ENCODE results near the gene BCKDK.
A peak's percentile ranks its signal among the peaks of the same experiment; 100 is the strongest.

The BCKDK gene

GRCh38 chr16:31114468-31114867 is 6.3 kb downstream of the BCKDK start:
- Histone ChIP-seq H3K79me2 (ENCODE audit: control insufficient read depth, low read length) (peaks cover 35% of the 10 kb centered on the region), H4K20me1 (ENCODE audit: control insufficient read depth, insufficient read depth, low read depth, low read length) (peaks cover 9% of the 10 kb centered on the region; the same call in 1 of the 2 replicates), H3K9me3 (ENCODE audit: control insufficient read depth, insufficient read depth, low read length) (no peaks in the 10 kb centered on the region), H3K9me2 (replicated peaks; ENCODE audit: control insufficient read depth, low read length) (no peaks in the 10 kb centered on the region), H3K27me3 (ENCODE audit: control insufficient read depth, low read length) (no peaks in the 10 kb centered on the region), H3K4me2 (ENCODE audit: low read length) (no peak overlapping the region), H3K36me3 (ENCODE audit: control insufficient read depth, low read length) (peaks cover 55% of the 10 kb centered on the region), H3F3A (ENCODE audit: control insufficient read depth, insufficient read depth) (peaks cover 9% of the 10 kb centered on the region), H3K27ac (ENCODE audit: low read depth, low read length) (no peak overlapping the region), H3K4me1 (ENCODE audit: control insufficient read depth, low read length) (peaks cover 19% of the 10 kb centered on the region), H3K4me3 (ENCODE audit: low read length) (no peak overlapping the region)
- TF ChIP-seq EZH2phosphoT487 (IDR thresholded peaks at IDR 0.05; ENCODE audit: borderline replicate concordance, low read length): no peak
- TF ChIP-seq CTCF (IDR thresholded peaks at IDR 0.05; ENCODE audit: low read depth, low read length, poor library complexity, severe bottlenecking): no peak

- H3K36me3 ChIP-seq (ENCODE audit: control insufficient read depth, low read length): peaks cover 51% of the 10 kb centered on the region
Measured at GRCh38 chr16:31117384-31118222, 9.4 kb downstream of the BCKDK start, which contains the start of gene KAT8. KAT8 (plus strand) TSS chr16:31117664; CDS start chr16:31117682, 18 bp downstream.

GRCh38 chr16:31118223-31119155 is 10.3 kb downstream of the BCKDK start:
- Histone ChIP-seq H3F3A (ENCODE audit: control insufficient read depth, insufficient read depth) (peaks cover 4% of the 10 kb centered on the region), H3K27me3 (ENCODE audit: control insufficient read depth, low read length) (no peaks in the 10 kb centered on the region), H3K4me2 (ENCODE audit: low read length) (peak overlapping the region; percentile 78), H3K79me2 (ENCODE audit: control insufficient read depth, low read length) (peaks cover 42% of the 10 kb centered on the region), H3K27ac (ENCODE audit: low read depth, low read length) (no peak overlapping the region), H3K4me3 (ENCODE audit: low read length) (peak overlapping the region; percentile 77), H3K9me2 (replicated peaks; ENCODE audit: control insufficient read depth, low read length) (no peaks in the 10 kb centered on the region), H3K36me3 (ENCODE audit: control insufficient read depth, low read length) (peaks cover 42% of the 10 kb centered on the region), H3K9me3 (ENCODE audit: control insufficient read depth, insufficient read depth, low read length) (no peaks in the 10 kb centered on the region), H4K20me1 (ENCODE audit: control insufficient read depth, insufficient read depth, low read depth, low read length) (peaks cover 9% of the 10 kb centered on the region; the same call in 1 of the 2 replicates), H3K4me1 (ENCODE audit: control insufficient read depth, low read length) (peaks cover 17% of the 10 kb centered on the region)
- TF ChIP-seq CTCF (IDR thresholded peaks at IDR 0.05; ENCODE audit: low read depth, low read length, poor library complexity, severe bottlenecking) (no peak), EZH2phosphoT487 (IDR thresholded peaks at IDR 0.05; ENCODE audit: borderline replicate concordance, low read length) (no peak)

More at GRCh38 chr16:31117384-31118222, 9.4 kb downstream of the BCKDK start, which contains the start of gene KAT8:
- Histone ChIP-seq H3K9me3 (ENCODE audit: control insufficient read depth, insufficient read depth, low read length) (no peaks in the 10 kb centered on the region), H3K27me3 (ENCODE audit: control insufficient read depth, low read length) (no peaks in the 10 kb centered on the region), H3F3A (ENCODE audit: control insufficient read depth, insufficient read depth) (peaks cover 9% of the 10 kb centered on the region), H3K4me3 (ENCODE audit: low read length) (peak within 1 kb of the TSS; percentile 77), H3K79me2 (ENCODE audit: control insufficient read depth, low read length) (peaks cover 42% of the 10 kb centered on the region), H4K20me1 (ENCODE audit: control insufficient read depth, insufficient read depth, low read depth, low read length) (peaks cover 9% of the 10 kb centered on the region; the same call in 1 of the 2 replicates), H3K4me2 (ENCODE audit: low read length) (peak within 1 kb of the TSS; percentile 78), H3K9me2 (replicated peaks; ENCODE audit: control insufficient read depth, low read length) (no peaks in the 10 kb centered on the region), H3K27ac (ENCODE audit: low read depth, low read length) (peak within 1 kb of the TSS; percentile 57), H3K4me1 (ENCODE audit: control insufficient read depth, low read length) (peaks cover 17% of the 10 kb centered on the region)
- no peak for TF ChIP-seq CTCF (IDR thresholded peaks at IDR 0.05; ENCODE audit: low read depth, low read length, poor library complexity, severe bottlenecking)
- no peak for TF ChIP-seq EZH2phosphoT487 (IDR thresholded peaks at IDR 0.05; ENCODE audit: borderline replicate concordance, low read length)
